Tongue (tissue), 2 donors: ENCODE measurements around the gene ATXN10. TPM values are rescaled to one million over a fixed set of nuclear protein-coding genes. Genes with fewer than 3 reads are reported as not detected.

Experiments used
- DNase-seq: peaks from one replicate; pipeline ENCODE4 v3.0.0-alpha.2; 2015
- total RNA-seq: library from RNA; depleted of rRNA; stranded (reverse); fragments of >200 nt; gene quantifications from one replicate; pipeline ENCODE4 v1.2.3, GENCODE V29; 2014

The ATXN10 gene
- total RNA-seq, 1 donor from 2014 or later = 185 TPM

DNA sequence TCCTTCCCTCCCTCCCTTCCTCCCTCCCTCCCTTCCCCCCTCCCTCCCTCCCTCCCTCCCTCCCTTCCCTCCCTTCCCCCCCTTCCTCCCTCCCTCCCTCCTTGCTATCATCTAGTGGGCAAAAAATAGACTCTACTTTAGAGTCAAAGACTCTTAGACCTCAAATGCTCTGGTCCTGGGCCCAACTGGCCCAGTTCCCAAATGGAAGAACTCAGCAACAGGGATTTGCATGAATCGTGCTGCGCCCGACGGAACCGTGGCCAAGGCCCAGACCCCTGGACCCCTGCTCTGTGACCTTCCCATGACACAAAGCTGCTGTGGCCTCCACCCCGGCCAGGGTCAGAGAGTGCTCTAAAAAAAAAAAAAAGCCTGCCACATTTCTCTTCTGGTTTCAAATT lies 207.9 kb downstream of the ATXN10 start:
- DNase-seq = no peak

DNA sequence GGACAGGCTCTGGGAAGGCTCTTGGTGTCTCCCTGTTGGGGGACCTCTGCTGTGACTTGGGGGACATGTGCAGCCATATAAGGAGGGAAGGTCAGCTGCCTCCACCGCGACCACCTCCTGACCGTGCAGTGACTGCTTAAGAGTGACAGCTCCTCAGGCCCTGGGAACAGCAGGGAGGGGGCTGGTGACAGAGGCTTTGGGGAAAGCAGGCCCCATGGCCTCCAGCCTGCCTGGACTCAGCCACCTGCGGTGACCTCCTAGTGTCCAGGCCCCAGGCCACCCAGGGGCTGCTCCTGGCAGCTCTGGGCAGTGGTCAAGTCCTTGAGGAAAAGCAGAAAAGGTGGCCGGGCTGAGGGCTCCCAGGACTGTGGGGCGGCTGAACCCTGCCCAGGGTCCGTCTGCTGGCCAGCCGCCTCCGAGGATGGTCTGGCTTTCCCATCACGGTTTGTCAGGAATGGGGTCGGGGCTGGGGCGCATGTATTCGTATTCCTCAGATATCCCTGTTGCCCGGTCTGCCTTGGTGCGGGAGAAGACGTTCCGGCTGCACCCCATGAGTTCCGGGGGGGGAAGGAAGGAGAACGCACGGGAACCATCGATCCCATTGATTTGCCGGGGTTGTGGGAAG lies 208.6 kb downstream of the ATXN10 start:
- no peak for DNase-seq

DNA sequence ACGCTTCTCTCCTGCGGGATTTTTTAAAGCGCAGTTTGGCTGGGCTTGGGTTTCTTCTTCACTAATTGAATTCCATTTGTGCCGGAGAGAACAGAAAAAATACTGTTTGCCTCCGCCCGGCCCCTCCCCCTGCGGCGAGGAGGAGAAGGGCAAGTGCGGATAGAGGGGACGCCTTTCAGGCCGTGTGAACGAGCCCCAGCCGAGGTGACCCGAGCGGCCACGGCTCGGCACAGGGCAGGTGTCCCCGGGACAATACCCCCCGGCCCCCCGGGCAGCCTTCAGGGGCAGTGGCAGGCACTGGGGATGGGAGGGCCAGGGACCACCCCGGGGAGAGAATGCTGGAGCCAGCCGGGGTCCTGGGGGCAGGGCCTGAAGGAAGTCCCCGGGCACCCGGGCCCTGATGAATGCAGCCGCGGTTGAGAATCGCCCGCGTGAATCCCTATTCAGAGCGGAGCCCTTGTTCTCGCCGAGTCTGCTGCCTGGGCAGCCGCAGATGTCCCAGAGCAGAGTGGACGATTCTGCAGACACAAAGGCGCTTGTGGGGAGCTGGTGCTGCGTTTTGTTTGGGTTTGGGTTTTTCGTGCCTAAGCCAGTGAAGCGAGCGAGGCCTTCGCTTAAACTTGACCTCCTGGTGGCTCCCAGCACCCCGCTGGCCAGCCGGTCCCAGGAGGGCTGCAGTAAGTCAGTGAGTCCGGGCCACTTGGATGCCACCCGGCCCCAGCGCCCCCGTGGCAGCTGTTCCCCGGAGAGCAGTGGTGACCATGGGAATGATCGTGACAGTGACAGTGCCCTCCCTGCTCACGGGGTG lies 209.3 kb downstream of the ATXN10 start:
- DNase-seq = peak; percentile 33

DNA sequence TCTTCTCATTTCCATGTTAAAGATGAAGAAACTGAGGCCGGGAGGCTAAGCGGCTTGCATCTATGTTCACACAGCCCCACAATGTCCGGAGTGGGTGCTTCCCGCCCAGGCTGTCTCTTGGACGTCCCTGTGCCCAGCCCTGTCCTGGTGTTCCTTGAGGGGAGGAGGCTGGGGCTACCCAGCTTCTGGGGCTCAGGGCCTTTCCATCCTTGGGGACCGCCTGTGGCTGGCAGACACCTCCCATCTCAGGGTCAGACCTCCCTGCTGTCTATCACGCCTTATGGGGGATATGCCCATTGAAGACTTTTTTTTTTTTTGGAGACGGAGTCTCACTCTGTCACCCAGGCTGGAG lies 209.9 kb downstream of the ATXN10 start:
- no peak for DNase-seq

DNA sequence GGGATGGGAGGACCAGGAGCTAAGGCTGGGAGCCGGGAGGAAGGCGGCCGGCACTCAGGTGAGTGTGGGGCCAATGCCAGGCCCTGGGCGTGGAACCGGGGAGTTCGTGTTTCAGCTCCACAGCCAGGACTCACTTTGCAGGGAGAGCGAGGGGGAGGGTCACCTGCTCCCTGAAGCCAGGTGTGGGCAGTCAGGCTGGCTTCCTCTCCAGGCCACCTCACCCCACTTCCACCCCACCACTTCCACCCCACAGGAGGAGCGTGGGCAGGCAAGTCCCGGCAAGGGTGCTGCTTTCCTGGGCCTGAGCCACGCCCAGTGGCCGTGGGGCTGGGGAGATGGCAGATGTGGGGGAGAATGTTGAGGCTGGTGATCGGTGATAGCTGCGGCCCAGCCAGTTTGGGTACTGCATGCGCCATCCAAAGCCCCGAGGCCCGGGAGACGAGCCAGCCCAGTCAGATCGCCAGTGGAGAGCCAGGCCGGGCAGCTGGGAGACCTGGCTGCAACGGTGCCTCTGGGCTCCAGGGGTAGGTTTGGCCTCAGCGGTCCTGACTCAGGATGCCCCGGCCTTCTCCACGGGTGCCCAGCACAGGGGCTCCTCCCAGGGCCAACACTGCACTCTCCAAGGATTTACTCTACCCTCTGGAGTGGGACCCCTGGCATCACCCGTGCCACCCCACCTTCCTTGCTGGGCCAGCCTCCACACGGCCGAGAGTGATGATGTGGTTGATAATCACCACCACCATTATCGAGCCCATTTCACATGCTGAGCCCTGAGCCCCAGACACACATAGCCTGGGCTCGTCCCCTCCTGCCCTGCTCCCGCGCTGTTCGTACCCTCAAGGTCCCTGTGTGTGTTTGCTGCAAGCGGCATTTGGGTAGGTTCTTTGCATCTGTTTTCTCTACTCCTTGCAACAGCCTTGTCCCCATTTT lies 211.5 kb downstream of the ATXN10 start:
- DNase-seq = no peak

DNA sequence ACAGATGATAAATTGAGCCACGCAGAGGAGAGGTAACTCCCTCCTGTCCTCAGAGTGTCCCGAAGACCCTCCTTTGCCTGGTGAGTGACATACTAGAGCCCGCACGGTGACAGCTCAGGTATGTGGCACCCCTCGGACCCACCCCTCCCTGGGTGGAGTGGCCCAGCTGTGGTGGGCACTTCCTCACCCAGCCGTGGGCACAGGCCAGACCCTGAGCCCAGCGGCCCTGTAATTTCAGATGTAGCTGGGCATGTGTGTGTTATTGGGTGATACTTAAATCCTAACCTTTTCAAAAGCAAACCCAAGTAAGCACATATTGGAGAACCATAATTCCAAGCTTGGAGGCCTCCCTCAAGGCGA lies 212.2 kb downstream of the ATXN10 start:
- no peak for DNase-seq

DNA sequence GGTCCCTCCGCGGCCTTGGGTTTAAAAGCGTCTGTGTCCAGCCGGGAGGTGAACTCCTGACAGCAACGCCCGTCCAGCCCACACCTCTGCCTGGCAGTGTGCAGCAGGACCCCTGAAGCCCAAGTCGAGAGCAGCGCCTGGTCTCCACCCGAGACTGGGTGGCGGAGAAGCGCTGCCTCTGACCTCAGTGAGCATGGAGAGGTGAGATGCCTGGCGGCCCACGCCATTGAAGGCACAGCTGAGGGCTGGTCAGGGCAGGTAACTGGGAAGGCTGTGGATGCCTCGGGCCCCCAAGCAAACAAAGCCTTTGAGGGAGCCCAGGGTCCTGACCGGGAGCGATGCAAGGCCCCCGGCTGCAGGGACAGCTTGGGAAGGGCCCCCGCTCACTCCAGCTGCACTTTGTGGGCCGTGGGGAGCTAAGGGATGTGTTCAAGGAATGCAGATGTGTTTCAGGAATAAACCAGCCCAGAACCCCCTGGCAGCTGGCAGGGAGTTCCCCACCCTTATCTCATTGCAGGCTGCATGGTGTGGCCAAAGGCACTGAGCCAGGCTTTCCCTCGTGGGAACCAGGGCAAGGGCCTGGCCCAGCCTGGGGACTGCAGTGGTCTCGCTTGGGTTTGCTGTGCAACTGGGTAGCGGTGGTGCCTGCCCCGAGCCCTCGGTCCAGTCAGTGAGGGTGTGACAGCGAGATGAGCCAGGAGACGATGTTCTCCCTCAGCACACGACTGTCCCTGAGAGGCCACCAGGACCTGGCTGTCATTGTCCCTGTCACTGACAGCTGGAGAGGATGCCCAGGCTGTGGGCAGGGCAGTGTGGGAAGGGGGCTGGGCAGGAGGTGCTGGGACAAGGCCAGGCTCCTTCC lies 212.8 kb downstream of the ATXN10 start:
- no peak for DNase-seq

DNA sequence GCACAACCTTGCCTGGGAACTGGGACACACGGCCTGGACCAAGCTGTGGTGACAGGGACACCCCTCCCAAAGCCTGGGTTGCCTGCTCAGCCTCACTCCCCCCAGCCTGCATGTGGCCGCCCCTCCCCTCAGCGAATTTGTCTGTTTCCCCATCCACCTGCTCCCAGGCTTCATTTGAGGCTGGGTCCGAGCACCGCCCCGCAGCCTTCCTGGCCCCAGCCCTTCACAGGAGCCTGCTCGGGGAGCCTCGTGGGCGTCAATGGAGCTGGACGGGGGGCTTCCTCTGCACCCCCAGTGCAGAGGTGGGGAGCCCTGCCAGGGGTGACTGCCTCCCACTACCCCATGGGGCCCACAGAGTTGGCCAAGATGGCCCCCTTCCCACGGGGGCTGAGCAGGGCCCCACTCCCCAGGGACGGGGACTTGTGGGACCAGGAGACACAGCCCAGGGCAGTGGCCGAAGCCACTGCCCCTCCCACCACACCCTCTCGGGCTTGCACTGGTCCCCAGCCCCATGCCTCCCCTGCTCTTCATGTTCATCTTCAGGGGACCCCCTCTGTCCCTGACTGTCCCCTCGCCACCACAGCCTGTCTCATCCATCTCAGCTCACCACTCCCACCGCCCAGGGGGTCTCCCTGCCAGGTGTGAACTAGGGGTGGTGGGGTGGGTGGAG lies 213.7 kb downstream of the ATXN10 start:
- no peak for DNase-seq

DNA sequence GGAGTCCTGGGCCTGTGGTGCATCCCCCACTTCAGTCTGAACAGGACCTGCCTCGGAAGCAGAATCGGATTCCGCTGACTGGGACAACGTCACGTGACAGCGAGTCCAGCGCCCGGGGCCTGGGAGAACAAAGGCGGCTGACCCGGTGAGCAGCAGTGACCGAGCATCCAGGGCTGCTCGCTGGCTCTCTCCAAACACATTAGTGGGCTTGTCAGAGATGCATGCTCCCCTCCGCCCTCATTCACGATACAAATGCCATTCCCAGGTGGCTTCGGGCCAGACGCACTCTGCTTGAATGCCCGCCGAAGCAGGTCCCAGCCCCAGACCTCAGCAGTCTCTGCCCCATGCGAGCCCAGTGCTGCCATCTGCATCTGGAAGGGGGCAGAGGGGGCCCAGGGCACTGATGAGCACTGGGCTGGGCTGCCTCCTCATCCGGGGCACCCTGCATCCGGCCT lies 214.3 kb downstream of the ATXN10 start:
- no peak for DNase-seq

DNA sequence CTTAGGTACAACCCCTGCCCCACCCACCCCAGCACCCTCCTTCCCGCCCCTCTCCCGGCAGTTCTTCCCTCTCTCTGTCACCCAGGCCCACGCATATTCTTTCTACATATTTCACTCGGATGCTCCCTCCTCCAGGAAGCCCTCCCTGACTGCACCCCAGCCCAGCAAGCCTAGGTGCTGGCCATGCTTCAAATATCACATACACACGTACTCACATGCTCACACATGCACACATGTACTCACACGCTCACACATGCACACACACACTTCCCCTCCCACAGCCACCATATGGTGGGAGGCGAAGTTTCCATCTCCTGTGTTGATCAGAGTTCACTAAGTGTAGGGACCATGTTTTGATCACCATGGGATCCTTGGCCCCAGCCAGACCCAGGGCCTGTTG lies 214.9 kb downstream of the ATXN10 start:
- DNase-seq = no peak

DNA sequence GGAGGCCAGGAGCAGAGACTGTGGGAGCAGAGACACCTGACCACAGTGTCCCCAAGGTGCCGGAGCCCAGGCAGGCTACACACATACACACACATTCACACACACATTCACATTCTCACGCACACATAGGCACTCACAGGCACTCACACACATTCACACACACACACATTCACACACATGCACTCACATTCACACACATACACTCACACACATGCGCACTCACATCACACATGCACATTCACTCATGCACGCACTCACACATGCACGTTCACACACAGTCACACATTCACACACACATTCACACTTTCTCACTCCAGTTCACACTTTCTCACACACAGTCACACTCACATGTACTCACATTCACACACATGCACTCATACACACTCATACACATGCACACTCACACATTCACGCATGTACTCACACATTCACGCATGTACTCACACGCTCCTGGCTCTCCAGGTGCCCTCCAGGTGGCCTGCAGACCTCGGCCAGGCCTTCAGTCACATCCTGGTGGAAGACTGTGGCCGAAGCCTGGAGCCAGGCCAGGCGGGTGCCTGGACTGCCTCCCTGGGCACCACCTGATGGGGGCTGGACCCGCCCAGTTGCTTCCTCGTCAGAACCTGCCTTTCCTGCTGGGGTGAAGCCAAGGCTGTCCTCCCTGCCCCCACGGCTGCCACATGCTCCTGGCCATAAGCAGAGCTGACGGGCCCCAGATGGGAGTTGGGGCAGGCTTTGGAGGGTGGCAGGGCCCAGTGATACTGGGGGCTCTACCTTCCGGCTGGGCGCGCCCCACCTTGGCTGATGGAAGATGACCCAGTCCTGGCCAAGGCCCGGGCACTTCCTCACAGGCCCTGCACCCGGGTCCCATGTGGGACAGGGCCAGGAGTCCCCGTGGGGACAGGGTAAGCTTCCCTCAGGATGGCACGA lies 215.8 kb downstream of the ATXN10 start:
- DNase-seq = no peak

DNA sequence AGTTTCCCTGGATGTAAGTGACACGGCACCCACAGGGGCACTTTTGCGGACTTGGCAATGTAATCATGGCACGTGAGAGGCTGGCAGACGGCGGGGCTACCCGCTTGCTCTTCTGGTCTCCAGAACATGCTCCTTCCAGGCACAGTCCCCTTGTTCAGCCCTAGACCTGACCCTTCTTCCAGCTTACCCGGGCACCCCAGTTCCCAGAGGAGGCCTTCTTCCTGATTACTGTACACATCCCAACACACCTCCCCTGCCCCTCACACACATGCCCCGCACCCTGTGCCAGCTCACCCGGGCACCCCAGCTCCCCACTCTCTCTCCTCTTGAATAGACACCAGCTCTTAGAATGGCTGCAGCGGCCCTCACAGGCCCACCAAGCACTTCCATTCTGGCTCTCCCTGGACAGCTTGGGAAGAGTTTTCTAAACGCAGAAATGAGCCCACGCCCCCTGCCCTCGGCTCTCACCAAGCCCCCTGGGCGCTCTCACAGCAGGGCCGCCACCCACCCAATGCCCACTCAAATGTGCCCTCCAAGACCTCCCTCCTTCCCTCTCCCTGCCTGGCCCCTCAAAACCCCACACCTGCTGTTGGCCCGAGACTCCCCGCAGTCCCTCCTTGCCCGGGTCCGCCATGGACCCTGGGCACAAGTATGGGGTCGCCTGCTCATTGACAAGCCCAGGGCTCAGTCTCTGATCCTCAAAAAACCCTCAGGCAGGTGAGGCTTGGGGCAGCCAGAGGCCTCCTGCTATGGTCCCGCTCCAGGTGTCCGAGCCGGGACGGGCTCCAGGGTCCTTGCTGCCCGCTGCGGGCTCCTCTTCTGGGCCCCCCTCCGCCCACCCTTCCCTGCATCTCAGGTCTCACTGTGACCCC lies 216.8 kb downstream of the ATXN10 start:
- DNase-seq = no peak

DNA sequence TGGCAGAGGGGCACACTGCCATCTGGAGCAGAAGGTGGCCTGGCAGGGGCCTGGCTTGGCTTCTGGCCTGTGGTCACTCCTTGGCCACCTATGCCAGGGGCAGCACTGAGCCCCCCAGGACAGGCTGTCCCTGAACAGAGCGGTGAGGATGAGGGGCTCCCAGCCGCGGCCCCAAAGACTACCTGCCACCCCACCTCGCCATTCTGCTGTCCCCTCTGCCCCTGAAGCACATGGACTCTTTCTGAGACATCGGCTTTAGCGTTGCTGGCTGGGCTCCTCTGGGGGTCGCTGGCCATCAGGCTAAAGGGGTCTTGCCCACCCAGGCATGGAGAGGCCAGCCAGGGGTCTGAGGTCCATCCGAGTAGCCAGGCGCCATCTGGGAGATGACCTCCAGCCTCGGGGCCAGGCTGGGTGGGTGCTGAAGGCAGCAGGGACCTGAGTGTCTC lies 217.5 kb downstream of the ATXN10 start:
- no peak for DNase-seq

DNA sequence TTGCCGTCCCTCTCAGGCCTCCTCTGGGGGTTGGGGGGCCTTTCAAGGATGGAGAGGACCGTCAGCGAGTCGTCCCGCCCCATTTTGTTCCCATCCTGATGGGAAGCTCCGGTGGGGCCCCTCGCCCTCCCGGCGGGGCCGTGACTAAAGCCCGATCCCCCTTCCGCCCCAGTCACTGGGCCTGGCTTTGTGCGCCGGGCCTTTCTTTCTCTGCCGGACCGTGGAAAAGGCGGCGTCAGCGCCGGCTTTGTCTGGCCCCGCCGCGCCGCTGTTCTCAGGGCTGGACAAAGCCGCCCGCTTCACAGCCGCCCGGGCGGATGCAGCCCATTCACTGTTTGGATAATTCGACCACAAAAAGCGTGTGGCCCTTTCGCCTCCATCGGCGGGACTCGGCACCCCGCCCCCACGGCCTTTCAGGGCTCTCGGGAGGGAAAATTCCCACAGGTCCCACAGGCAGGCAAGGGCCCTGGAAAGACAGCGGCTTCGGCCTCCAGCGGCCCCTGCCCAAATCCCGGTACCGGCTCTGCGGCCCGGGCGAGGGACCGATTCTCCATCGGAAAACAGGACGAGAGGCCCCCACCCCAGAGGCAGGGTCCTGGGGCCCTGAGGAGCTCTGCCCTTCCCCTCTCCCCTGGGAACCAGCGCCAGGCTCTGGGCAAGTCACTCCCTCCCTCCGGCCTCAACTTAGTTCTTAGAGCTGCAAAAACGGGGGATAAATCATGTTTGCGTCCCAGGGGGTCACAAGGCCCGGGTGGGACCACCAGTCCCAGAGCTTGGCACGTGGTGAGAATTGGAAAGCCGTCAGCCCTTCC lies 218.1 kb downstream of the ATXN10 start:
- DNase-seq = no peak

DNA sequence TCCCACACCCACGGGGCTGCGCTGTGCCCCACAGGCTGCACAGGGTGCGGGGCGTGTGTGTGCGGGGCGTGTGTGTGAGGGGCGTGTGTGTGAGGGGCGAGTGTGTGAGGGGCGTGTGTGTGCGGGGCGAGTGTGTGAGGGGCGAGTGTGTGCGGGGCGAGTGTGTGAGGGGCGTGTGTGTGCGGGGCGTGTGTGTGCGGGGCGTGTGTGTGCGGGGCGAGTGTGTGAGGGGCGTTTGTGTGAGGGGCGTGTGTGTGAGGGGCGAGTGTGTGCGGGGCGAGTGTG lies 218.7 kb downstream of the ATXN10 start:
- no peak for DNase-seq

DNA sequence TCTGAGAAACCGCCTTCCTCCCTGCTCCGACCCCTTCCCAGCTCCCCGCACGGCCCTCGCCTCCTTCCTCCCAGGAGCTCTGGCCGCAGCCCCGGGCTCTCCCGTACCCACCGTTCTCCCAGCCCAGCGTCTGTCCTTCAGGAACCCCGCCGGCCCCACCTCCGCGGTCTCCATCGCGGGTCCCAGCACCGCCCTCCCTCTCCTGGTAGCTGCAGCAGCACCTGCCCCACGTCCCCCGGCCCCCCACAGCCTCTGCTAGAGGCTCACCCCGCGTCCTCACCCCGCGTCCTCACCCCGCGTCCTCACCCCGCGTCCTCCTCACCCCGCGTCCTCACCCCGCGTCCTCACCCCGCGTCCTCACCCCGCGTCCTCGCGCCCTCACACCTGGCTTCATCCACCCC lies 219.4 kb downstream of the ATXN10 start:
- no peak for DNase-seq

DNA sequence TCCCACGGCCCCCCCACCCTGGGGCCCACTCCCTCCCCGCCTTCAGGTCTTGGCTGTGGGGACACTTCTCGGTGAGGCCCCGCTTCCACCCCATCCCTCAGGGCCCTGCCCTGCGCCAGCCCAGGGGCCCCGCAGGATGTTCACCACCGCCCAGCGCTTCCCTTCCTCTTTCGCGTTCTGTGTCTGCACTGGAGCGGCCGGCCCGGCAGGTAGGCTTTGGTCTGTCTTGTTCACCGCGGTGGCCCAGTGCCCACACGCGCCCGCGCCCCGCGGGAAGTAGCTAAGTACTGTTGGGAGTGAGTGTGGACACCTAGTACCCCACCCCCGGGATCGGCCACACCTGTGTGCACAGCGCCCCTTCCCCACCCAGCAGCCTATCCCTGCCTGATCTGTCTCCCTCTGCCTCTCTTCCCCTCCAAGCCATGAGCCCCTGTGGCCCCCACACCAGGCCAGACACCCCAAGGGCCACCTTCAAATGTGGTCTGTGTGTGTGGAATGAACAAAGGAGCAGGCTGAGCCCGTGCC lies 219.9 kb downstream of the ATXN10 start:
- DNase-seq = no peak

DNA sequence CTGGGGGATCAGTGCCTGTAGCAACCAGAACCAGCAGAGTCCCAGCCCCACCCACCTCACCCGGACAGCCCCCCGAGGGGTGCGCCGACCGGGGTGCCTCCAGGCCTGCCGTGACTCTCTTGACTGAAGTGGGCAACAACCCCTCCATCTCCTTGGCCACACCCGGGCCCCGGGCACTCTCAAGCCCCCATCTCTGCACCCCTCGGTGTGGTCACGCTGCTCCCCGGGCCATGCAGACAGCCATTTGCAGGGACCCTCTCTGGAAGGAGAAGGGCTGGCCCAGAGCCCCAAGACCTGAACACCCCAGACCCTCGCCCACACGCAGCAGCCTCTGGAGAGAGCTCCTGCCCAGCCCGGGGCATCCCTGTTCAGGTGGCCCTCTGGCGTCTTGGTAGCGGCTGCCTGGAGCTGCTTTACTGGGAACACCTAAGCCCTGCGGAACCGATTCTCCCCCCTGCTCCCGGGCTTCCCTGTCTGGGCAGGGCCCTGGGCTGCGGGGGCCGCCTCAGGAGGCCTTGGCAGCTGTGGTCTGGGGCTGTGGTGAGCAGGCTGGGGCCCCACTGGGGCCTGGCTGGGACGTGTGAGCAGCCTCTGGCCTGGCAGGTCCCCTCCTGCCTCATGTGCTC lies 220.5 kb downstream of the ATXN10 start:
- no peak for DNase-seq
